Testis (tissue), 3 donors: ENCODE measurements around the gene SFXN1. TPM values are rescaled to one million over a fixed set of nuclear protein-coding genes. Genes with fewer than 3 reads are reported as not detected.

Experiments used
- DNase-seq: peaks from one replicate; pipeline ENCODE4 v3.0.0-alpha.2; 2019
- H3K27ac ChIP-seq, 2 donors: fragments of 200-600 bp; sonication (generic); one replicate each; pipeline ENCODE4 v1.5.1; 2019
- H3K27me3 ChIP-seq: fragments of 200-600 bp; sonication (generic); one replicate; pipeline ENCODE4 v1.5.1; 2019
- H3K36me3 ChIP-seq: fragments of 200-600 bp; sonication (generic); one replicate; pipeline ENCODE4 v1.5.1; 2017; ENCODE audit warnings: low read depth; ENCODE audit errors: missing control alignments
- H3K4me1 ChIP-seq: fragments of 200-600 bp; sonication (generic); one replicate; pipeline ENCODE4 v1.5.1; 2019
- H3K4me3 ChIP-seq, 2 donors: fragments of 200-600 bp; sonication (generic); one replicate each; pipeline ENCODE4 v1.5.1; 2017 to 2019
- H3K9me3 ChIP-seq: fragments of 200-600 bp; sonication (generic); one replicate; pipeline ENCODE4 v1.5.1; 2017
- CTCF ChIP-seq, 3 experiments: fragments of 450-650 bp in 2 of 3; fragments of 200-600 bp in 1 of 3; sonication (generic) in 1 of 3; IDR thresholded peaks; one replicate each; pipeline ENCODE4 v1.5.1; 2016 to 2019; ENCODE audit warnings: antibody characterized with exemption in 3 of 3, mild to moderate bottlenecking in 2 of 3, moderate library complexity in 1 of 3
- POLR2A ChIP-seq: fragments of 450-650 bp; IDR thresholded peaks from one replicate; pipeline ENCODE4 v1.6.1; 2017; ENCODE audit warnings: antibody characterized with exemption, mild to moderate bottlenecking, moderate library complexity
- WGBS, 2 donors: methylation state at CpG; one replicate each; pipeline ENCODE4 v1.1.5; 2018; 5-methylcytosine and 5-hydroxymethylcytosine counted together
- intact Hi-C: fragments of 100-400 bp; cut with DNase I; formaldehyde crosslinking; loops from one replicate; pipeline ENCODE4 v1.15.1; 2023; ENCODE audit warnings: low total_unique reads
- polyA plus RNA-seq: library from polyadenylated mRNA; stranded (reverse); fragments of 350-450 nt; fragmentation: Illumina TruSeq; extraction: RNeasy Lipid Tissue Mini Kit (QIAGEN cat#74804); gene quantifications from one replicate; pipeline ENCODE4 v1.2.3, GENCODE V29; 2014; ENCODE audit warnings: low read depth, low replicate concordance; ENCODE audit not compliant: insufficient read depth
- total RNA-seq, 2 donors: library from RNA; depleted of rRNA; stranded (reverse); fragments of >200 nt; gene quantifications; one replicate each; pipeline ENCODE4 v1.2.3, GENCODE V29; 2016

The SFXN1 gene
- total and polyA plus RNA-seq, 3 donors from 2014 or later, result 22.6 to 44.5 (median 29.3) TPM

GRCh38 chr5:175564716-175565115 lies 86.4 kb downstream of the SFXN1 start:
- intact Hi-C loops, result no loop called here
- 17 to 46% methylated on average over 1 of the region's 1 CpG for WGBS, 2 donors

GRCh38 chr5:175566697-175567096 lies 88.3 kb downstream of the SFXN1 start:
- Histone ChIP-seq H3K4me1 (no peaks in the 10 kb centered on the region), H3K4me3 (no peak overlapping the region), H3K27me3 (no peaks in the 10 kb centered on the region), H3K36me3 (no peaks in the 10 kb centered on the region), H3K27ac (no peak overlapping the region), H3K9me3 (no peaks in the 10 kb centered on the region)
- DNase-seq, result no peak
- 85 to 92% methylated on average over 2 of the region's 2 CpGs for WGBS, 2 donors
- intact Hi-C loops, result no loop called here
- TF ChIP-seq CTCF (IDR thresholded peaks at IDR 0.05) (no peak), POLR2A (no peak)

More at GRCh38 chr5:175564716-175565115, 86.4 kb downstream of the SFXN1 start:
- H3K27ac ChIP-seq, result no peak overlapping the region
- DNase-seq, result no peak
- no peaks in the 10 kb centered on the region for H3K27me3 ChIP-seq
- no peaks in the 10 kb centered on the region for H3K36me3 ChIP-seq
- H3K9me3 ChIP-seq, result no peaks in the 10 kb centered on the region
- no peak for TF ChIP-seq CTCF (IDR thresholded peaks at IDR 0.05)
- TF ChIP-seq POLR2A, result no peak
- no peak overlapping the region for H3K4me3 ChIP-seq
- no peaks in the 10 kb centered on the region for H3K4me1 ChIP-seq

GRCh38 chr5:175567954-175568353 lies 89.6 kb downstream of the SFXN1 start:
- DNase-seq, result no peak

GRCh38 chr5:175569701-175570100 lies 91.3 kb downstream of the SFXN1 start:
- WGBS, 2 donors, result 87 to 92% methylated on average over 4 of the region's 4 CpGs
- H3K4me1 ChIP-seq, result no peaks in the 10 kb centered on the region
- H3K27ac ChIP-seq, result no peak overlapping the region
- H3K9me3 ChIP-seq, result no peaks in the 10 kb centered on the region
- TF ChIP-seq POLR2A (no peak), CTCF (IDR thresholded peaks at IDR 0.05) (no peak)
- no peak for DNase-seq
- H3K4me3 ChIP-seq, result no peak overlapping the region
- intact Hi-C loops, result no loop called here
- no peaks in the 10 kb centered on the region for H3K36me3 ChIP-seq
- H3K27me3 ChIP-seq, result no peaks in the 10 kb centered on the region

More at GRCh38 chr5:175567954-175568353, 89.6 kb downstream of the SFXN1 start:
- Histone ChIP-seq H3K27me3 (no peaks in the 10 kb centered on the region), H3K4me1 (no peaks in the 10 kb centered on the region), H3K4me3 (no peak overlapping the region), H3K27ac (no peak overlapping the region), H3K36me3 (no peaks in the 10 kb centered on the region), H3K9me3 (no peaks in the 10 kb centered on the region)
- TF ChIP-seq POLR2A (no peak), CTCF (IDR thresholded peaks at IDR 0.05) (no peak)
- intact Hi-C loops, result no loop called here
- 83 to 89% methylated on average over 1 of the region's 1 CpG for WGBS, 2 donors

- TF ChIP-seq POLR2A, result no peak
- no peak for TF ChIP-seq CTCF (IDR thresholded peaks at IDR 0.05)
- H3K27ac ChIP-seq, result no peak overlapping the region
- H3K9me3 ChIP-seq, result no peaks in the 10 kb centered on the region
- no peaks in the 10 kb centered on the region for H3K36me3 ChIP-seq
- WGBS, 2 donors, result 71 to 87% methylated on average over 4 of the region's 4 CpGs
- no peaks in the 10 kb centered on the region for H3K4me1 ChIP-seq
- no peaks in the 10 kb centered on the region for H3K27me3 ChIP-seq
- H3K4me3 ChIP-seq, result no peak overlapping the region
- DNase-seq, result no peak
- intact Hi-C loops, result no loop called here
These were observed 94.5 kb downstream of the SFXN1 start for GRCh38 chr5:175572886-175573285.
